HL-60 (cell line): ENCODE data around the gene DOCK2.

ENCODE experiments used
- DNase-seq, 2 experiments: peaks; one replicate each; pipeline ENCODE4 v3.0.0-alpha.2; 2010 to 2020; ENCODE audit warnings: low read depth in 1 of 2, low spot score in 1 of 2
- H3K27ac ChIP-seq: fragments of 250-450 bp; sonication (Bioruptor Pico); replicated peaks from 2 replicates; pipeline ENCODE4 v1.5.1; 2020; ENCODE audit warnings: mild to moderate bottlenecking, moderate library complexity
- H3K27me3 ChIP-seq: fragments of 250-450 bp; sonication (Bioruptor Pico); 2 replicates; pipeline ENCODE4 v1.5.1; 2021; ENCODE audit warnings: mild to moderate bottlenecking, moderate library complexity; ENCODE audit not compliant: insufficient read depth, poor library complexity, severe bottlenecking
- H3K4me3 ChIP-seq: replicated peaks from 2 replicates; pipeline ENCODE4 v1.5.1; 2011; ENCODE audit warnings: mild to moderate bottlenecking, control low read depth, low read length; ENCODE audit not compliant: insufficient read depth
- CTCF ChIP-seq: IDR thresholded peaks from one replicate; pipeline ENCODE4 v1.5.1; 2011; ENCODE audit warnings: low read length, control low read depth, inconsistent platforms; ENCODE audit not compliant: insufficient read depth
- GABPA ChIP-seq: IDR thresholded peaks from 2 replicates; pipeline ENCODE4 v1.6.1; 2012; ENCODE audit warnings: low read depth
- POLR2AphosphoS5 ChIP-seq: IDR thresholded peaks from 2 replicates; pipeline ENCODE4 v1.6.1; 2012; ENCODE audit warnings: low read depth
- REST ChIP-seq: IDR thresholded peaks from 2 replicates; pipeline ENCODE4 v1.6.1; 2012; ENCODE audit warnings: low read depth; ENCODE audit not compliant: insufficient replicate concordance
- SPI1 ChIP-seq: IDR thresholded peaks from 2 replicates; pipeline ENCODE4 v1.6.1; 2012; ENCODE audit warnings: low read depth, mild to moderate bottlenecking, borderline replicate concordance

Gene DOCK2

GRCh38 chr5:169921384-169921783, 284.3 kb downstream of the DOCK2 start:
- Histone ChIP-seq H3K4me3 (no peak overlapping the region), H3K27me3 (no peaks in the 10 kb centered on the region), H3K27ac (no peak overlapping the region)
- no peak for TF ChIP-seq CTCF
- DNase-seq = no peak

GRCh38 chr5:169921949-169922348, 284.9 kb downstream of the DOCK2 start:
- TF ChIP-seq CTCF (no peak), REST (no peak), GABPA (no peak), SPI1 (no peak), POLR2AphosphoS5 (no peak)
- no peak overlapping the region for H3K27ac ChIP-seq
- DNase-seq = no peak
- H3K4me3 ChIP-seq = no peak overlapping the region
- H3K27me3 ChIP-seq = no peaks in the 10 kb centered on the region

GRCh38 chr5:169922474-169922873, 285.4 kb downstream of the DOCK2 start:
- Histone ChIP-seq H3K4me3 (no peak overlapping the region), H3K27ac (no peak overlapping the region), H3K27me3 (no peaks in the 10 kb centered on the region)
- TF ChIP-seq REST = no peak
- no peak for TF ChIP-seq GABPA
- TF ChIP-seq POLR2AphosphoS5 = no peak
- no peak for TF ChIP-seq CTCF
- no peak for TF ChIP-seq SPI1
- DNase-seq = no peak

- no peak overlapping the region for H3K27ac ChIP-seq
- no peak overlapping the region for H3K4me3 ChIP-seq
- no peaks in the 10 kb centered on the region for H3K27me3 ChIP-seq
- DNase-seq = no peak
- TF ChIP-seq SPI1 (no peak), REST (no peak), GABPA (no peak), POLR2AphosphoS5 (no peak), CTCF (no peak)
Observed at GRCh38 chr5:169923988-169924387, 286.9 kb downstream of the DOCK2 start.
